D341Med (cell line): ENCODE measurements around the gene PPP1R36.
"Not testable (repeated sequence)": the region's sequence is repeated elsewhere in the genome, so short reads cannot be mapped to it uniquely, and the experiment has no call there.

Experiments used
- DNase-seq: peaks from one replicate; pipeline ENCODE4 v3.0.0; 2012; ENCODE audit warnings: low spot score

Gene PPP1R36

DNA sequence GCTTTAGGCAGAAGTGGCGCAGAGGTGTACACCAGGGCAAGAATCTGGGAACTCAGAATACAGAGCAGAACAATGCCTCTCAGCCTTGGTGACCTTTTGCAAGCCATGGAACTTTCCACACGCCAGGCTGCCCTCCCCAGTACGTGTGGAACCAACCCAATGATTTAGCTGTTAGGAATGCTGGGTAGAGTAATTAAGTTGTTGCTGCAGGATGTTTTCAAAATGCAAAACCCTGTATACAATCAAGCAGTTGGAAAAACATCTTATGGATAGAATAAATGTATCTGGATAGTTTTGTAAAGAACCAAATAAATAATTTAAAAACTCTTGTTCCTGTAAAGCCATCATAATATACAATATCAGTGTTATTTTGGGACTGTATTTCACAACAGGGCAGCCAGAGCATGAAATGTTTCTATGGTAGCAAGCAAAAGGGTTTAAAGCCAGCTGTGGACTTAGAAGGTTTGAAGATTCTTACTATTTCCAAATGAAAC, 19.4 kb downstream of the PPP1R36 start:
- DNase-seq = no peak

DNA sequence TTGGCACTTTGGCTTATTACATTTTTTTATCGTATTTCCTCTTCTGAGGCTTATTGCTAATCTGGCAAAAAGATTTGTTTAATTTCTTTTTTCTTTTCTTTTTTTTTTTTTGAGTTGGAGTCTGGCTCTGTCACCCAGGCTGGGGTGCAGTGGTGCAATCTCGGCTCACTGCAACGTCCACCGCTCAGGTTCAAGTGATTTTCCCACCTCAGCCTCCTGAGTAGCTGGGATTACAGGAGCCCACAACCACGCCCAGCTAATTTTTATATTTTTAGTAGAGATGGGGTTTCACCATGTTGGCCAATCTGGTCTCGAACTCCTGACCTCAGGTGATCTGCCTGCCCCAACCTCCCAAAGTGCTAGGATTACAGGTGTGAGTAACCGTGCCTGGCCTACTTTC, 19.9 kb downstream of the PPP1R36 start:
- DNase-seq = not testable (repeated sequence)

DNA sequence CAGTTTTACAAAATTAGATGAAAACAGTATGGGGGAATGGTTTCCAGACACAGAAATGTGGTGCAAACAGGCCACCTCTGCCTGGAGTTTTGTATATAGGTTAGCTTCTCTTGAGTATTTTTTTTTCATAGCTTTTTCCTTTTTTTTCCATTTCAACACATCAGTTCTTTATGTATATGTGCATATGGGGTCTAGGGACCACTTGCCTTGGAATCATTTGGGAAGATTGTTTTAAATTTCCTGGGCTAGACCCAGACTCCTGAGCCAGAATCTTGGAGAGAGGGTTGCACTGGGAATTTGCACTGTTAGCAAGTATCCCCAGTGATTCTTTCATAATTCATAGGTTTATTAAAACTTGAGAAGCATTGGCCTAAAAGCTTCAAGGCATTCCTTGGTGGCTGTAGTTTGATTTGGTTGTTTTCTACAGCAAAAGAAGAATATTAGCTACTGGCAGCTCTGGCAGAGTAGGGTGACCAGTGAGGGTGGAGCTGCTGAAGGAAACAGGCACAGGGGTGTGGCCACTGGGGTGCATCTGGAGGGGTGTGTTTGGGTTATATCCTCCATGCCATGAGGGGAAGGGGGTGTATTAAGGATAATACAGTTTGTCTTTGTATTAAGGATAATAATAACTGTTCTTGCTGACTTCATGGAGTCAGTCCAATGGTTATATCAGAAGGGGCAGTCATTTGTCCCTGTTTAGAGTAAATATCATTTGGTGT, 22.8 kb downstream of the PPP1R36 start:
- no peak for DNase-seq

DNA sequence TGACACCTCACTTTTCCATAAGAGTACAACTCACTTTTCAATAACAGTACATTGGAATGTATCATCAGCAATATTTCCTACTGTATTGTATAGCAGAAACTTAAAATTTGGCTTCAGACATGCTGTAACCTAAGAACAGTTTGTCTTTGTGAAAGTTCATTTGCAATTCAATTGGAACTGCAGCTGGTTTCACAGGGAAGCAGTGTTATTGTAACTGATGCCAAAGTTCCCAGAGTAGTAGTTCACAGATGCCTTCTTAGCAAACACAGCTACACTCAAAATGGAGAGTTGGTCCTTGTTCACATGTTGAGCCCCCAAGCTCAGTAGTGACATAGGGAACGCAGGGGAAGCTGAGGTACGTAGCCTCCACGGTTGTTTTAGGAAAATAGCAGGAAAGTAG, 23.3 kb downstream of the PPP1R36 start:
- DNase-seq = no peak

DNA sequence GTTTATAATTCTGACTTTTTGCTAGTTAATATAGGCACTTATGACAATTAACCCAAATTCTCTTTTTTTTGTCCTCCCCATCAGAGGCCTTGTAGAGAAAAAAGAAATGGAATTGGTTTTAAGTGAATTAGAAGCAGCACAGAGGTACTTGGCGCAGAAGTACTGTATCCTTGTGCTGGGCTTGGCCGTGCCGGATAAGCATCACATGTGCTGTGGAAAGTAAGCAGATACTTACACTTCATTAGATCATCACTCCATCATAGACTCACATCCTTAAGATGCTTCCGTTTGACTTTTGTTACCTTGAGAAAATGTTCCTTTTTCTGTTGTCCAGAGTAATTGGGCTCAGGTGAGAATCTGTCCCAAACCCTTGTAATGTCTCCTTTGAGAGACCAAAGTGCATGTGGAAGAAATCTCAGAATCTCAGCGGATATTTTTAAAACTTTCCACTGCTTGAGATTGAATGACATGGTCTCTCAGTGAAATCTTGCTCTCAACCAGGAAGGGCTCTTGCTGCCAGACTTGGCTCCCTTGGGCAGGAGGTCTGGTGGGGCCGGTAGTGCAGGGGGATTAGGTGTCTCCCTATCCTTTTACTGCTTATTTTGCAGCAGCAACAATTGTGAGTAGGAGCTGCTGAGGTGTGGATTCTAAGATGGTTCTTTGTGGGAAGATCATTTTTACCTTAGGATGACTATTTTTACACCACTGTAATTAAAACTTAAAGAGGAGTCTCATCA, 24.8 kb downstream of the PPP1R36 start:
- DNase-seq = no peak

DNA sequence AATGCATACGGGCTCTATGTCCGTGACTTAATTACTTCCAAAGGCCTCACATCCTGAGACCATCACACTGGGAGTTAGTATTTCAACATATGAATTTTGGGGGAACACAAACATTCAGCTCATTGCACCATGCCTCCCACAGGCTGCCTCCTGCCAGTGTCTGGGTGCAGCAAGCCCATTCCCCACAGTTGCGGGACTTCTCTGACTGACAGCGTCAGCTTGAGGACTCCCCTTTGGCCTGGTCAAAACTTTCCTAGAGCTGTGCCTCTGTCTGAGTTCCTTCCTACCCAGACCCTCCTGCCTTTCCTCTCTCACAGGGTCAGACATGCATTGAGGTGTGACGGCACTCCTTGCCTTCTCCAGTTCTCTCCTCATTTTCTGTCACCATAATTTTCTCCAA, 27.4 kb downstream of the PPP1R36 start:
- no peak for DNase-seq

DNA sequence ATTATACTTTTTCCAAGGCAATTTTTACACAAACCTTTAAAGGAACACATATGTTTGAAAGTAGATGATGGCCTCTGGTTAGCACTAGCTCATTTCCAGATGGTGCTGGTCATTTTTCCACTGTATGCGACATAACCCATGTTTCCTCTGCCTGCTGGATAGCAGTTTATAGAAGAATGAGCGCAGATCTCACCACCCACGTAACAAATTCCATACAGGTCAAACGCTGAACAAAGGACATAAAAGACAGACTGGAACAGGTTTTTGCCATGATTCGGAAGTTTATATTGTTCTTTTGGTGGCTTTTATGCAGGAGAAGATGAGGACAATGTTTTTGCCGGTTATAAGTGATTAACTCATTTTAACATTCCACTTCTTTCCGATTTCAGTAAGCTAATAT, 30.7 kb downstream of the PPP1R36 start:
- DNase-seq = no peak

DNA sequence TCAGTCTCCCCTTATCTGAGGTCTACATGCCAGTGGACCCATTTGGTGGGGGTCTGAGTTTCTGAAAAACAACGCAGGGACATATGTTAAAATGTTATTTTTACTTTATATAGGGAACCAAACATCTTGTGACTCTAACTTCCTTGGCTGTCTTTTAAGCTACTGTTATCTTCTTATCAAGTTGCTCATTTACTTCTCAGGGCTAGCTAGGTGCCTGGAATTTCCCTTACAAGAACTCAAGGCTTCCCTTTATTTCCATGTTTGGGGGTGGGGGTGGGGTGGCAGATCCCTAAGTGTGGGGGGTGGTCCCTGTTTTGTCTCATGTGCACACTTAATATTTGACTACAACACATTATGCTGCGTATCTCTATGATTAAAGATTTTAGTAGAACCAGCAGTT, 31.6 kb downstream of the PPP1R36 start:
- DNase-seq = no peak

DNA sequence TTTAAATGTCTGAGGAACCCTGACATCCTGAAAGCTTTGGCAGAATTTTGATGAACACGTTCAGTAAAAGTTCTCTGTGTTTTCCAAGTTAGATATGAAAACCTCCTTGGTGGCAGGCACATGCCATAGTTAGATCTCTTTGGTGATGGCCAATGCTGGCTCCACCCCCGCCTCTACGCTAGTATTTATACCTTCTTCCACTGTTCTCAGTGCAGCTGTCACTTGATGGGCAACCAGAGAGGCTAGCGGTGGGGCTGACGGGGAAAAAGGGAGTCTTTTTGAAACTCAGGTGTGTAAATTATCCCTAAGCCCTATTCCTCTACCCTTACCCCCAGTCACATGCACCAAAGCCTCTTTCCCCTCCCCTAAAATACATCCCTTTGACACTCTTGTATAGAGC, 32.1 kb downstream of the PPP1R36 start:
- no peak for DNase-seq

DNA sequence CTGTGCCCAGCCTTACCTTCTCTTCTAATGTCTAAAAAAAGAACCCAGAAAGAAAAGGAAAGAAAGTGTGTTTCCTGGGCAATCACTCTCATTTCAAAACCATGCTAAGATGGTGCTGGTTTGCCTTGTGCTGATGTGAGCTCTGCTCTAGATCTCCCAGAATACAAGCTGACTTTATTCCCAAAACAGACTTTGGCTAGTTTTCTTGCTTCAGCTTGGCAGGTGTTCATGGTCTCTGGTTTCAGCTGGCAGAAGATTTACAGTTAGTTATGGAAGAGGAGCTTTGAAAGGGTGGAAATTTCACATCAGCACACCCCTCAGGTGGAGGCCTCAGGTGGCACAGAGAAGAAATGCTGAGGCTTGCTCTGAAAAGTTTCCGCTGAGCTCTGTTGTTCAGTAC, 34.4 kb downstream of the PPP1R36 start:
- no peak for DNase-seq

DNA sequence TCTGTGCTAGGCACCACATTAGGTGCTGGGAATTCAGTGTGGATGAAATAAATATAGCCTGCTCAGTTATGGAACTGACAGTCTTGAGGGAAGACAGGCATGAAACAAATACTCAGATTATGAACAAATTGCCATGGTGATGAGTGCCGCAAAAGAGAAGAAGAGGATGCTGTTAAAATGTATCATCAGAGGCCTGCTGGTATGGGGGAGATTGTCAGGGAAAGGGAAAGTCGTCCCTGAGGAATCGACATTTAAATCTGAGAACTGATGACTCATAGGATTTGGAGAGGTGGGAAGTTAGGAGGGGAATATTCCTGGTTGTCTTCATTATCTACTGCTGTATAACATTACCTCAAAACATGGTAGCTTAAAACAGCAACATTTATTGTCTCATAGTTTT, 42.0 kb downstream of the PPP1R36 start:
- no peak for DNase-seq

DNA sequence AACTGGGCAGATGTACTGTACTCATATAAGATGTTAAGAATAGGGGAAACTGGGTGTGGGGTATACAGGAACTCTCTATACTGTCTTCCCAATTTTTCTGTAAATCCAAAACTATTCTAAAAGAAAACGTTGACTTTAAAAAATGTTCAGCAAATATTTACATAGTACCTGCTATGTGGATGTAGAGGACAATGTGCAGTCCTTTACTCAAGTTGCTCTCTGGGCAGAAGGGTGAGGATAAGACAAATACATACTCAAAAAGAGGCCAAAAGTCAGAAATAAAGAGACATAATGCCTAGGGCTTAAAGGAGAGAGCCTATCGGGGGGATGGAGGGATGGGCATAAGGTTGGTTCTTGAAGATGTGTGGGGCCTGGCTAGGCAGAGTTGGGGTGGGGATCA, 44.7 kb downstream of the PPP1R36 start:
- DNase-seq = no peak

DNA sequence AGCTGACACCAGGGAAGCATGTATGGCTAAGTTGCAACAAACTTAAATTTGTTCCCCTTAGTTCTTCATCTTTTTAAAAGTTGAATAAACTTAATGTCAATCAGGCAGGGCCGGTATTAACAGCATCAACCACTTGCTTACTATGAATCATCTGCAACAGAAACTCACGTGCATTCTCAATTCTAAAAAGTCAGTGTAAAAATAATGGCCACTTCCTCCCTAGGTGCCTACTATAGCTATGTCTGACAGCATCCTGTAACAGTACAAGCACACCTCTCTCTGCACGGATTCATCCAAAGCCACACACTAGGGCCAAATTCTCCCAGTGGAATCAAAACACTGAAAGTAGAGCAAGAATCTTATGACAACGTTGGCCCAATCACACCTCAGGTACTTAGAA, 48.6 kb downstream of the PPP1R36 start:
- DNase-seq = no peak

DNA sequence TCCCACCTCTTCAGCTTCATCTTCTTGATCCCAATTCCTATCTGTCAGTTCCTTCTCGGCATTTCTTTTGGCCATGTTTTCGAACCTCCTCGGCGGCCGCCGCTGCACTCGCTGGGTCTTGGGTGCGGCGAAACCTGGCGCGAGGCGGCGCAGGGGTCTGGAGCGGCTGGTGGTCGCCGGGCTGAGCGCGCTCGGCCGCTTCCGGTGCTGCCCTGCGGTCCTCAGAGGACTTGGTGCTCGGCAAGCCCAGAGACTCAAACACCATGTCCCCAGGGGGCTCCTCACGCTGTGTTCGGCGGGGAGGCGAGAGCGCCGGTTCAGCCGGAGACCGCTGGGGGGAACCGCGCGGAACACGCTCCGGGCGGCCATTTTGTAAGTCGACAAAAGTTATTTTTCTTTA, 51.8 kb downstream of the PPP1R36 start:
- DNase-seq = no peak

DNA sequence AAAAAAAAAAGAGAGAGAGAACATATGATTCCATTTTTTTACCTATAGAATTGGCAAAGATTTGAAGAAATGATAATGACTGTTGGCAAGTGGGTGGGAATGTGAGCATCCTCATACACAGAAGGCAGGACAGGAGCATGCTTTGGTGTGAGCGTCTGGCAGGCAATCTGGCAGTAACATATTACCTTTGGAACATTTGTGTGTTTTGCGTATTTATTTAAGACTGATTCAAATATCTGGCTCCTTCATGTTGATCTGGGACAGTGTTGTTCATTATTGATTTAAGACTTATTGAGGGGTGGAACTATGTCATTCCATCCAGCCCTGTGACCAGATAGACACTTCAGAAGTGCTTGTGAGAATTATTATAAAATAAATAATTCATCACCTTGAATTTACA, 53.1 kb downstream of the PPP1R36 start:
- no peak for DNase-seq

DNA sequence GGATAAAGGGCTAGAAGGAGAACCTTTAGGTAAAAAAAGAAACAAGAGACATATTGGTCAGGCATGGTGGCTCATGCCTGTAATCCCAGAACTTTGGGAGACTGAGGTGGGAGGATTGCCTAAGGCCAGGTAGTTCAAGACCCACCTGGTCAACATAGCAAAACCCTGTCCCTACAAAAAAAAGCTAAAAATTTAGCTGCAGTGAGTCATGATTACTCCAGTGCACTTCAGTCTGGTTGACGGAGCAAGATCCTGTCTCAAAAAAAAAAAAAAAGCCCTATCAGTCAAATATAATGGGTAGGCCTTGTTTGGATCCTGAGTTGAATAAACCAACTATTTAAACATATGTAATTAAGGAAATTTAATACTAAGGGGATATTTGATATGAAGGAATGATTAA, 54.2 kb downstream of the PPP1R36 start:
- no peak for DNase-seq

DNA sequence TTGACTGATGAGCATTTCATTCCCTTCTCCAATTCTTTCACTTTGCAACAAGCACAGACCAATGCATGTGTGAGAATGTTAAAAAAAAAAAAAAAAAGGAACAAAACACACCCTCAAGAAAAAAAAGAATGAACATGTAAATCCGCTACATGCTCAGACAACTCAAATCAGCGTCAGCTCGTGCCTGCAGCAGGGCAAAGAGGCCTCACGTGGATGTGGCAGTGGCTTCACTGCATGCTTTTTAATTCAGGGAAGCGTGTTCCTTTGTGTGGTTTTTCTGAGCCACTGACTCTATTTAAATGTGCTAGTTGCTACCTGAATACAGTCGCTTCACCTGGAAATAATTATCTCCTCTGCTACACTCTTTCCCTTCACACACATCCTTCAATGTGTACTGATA, 55.1 kb downstream of the PPP1R36 start:
- DNase-seq = no peak

DNA sequence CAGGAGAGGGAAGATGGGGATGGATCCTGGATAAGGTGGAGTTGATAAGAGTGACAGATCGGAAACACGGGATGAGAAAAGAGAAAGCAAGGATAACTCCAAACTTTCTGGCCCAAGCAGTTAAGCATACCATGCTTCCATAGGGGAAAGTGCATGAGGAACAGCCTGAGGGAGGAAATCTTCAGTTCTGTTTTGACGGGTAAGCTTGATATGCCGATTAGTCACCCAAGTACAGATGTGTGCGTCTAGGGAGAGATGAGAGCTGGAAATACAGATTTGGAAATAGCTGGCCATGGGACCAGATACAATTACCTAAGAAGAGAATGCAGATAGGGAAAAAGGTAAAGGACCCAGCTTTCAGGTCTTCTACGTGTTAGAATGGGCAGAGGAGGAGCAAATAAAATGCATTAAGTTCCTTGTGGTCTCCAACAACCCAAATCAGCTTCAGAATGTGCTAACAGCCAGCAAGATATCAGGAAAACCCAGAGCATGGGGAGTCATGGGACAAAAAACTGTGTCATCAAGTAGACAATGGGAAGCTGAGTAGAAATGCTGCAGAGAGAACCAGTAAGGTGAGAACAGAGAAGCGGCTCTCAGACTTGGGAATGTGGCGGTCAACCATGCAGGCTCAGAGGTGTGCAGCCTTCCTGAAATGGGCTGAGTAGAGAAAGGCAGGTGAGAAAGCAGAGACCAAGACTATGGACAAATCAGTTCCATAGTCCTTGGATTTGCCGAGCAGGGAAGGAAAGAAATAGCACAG, 56.3 kb downstream of the PPP1R36 start:
- no peak for DNase-seq

DNA sequence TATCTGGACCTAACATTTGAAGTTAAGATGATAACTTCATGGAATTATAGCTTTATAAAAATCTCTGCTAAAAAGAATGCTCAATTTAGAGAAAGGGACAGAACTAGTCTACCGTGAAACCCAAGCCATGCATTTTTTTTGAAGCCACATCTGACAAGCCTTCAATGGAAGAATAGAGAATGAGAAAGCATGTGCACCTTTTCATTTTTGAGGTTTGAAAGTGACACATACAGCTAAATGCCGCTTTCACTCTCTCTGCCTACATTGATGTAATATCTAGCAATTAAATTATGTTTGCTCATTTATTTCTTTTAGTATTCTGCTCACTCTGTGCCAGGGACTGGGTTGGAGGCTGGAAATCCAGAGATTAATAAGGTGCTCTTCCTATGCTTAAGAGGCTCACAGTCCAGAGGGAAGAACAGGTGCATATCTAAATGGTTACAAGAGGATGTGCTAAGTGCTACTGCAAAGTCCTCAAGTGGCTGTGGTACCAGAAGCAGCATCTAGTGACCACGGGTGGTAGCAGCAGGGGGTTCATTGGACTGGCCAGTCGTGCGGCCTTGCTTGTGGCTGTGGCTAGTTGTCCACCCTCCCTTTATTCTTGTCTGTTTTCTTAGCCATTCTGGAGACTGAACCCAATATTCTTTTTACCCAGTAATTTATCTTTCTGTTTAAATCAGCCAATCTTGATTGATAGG, 60.4 kb downstream of the PPP1R36 start:
- DNase-seq = no peak

DNA sequence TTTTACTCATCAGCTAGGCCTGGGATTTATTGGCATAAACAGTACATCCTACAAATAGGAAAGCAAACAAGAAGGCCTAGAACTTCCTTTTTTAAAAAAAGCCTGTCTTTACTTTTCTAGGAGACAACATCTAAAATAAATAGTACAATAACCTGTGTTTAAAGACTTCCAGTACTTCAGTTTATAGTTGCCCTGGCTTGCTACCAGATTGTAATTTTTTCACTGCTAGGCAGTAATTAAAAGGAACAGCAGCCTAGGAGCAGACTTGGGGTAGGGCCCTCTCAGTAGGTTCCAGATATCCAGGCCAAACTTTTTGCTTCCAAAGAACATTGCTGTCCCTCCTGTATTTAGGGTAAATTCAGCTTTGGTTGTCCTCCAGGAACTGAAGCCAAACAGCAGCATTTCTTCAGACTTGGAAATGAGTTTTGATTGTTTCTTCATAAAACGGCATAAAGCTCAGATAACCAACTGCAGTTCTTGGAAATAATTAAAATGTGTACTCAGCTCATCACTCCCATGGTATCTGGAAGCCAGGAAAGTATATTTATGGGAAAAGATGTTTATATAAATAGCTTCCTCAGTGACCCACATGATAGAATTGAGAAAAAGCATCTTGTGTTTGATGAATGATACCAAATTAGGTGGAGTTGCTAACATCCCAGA, 61.7 kb downstream of the PPP1R36 start:
- no peak for DNase-seq

DNA sequence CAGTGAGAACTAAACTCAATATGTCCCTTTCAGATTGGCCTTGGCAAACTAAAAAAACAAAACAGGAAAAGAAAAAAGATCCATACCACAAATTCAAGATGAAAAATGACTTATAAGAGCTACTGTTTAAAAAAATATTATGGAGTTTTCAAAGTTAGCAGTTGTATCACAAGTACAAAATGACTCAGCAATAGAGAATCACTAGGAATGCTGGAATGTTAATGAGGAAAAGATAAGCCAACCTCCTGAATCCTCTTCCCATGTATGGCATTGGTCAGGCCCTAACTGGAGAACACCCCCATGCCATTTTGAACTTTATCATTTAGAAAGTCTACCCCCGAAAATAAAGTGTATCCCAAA, 62.2 kb downstream of the PPP1R36 start:
- DNase-seq = no peak
